Mesodermal cell (in vitro differentiated cells): Measurements from ENCODE around the gene CD2AP.
"Not testable (repeated sequence)": the region's sequence is repeated elsewhere in the genome, so short reads cannot be mapped to it uniquely, and the experiment has no call there.

Source experiments
- H3K27ac ChIP-seq: 2 replicates; pipeline ENCODE4 v1.7.0; 2013; ENCODE audit warnings: mild to moderate bottlenecking, low read depth, low read length, moderate library complexity; ENCODE audit not compliant: severe bottlenecking
- H3K36me3 ChIP-seq: 2 replicates; pipeline ENCODE4 v1.7.1; 2013; ENCODE audit warnings: mild to moderate bottlenecking, low read length, moderate library complexity; ENCODE audit not compliant: control insufficient read depth, insufficient read depth
- H3K4me1 ChIP-seq: one replicate; pipeline ENCODE4 v1.7.1; 2013; ENCODE audit warnings: mild to moderate bottlenecking, low read length; ENCODE audit not compliant: insufficient read depth, control insufficient read depth, poor library complexity, severe bottlenecking
- H3K4me3 ChIP-seq: 2 replicates; pipeline ENCODE4 v1.7.0; 2013; ENCODE audit warnings: low read length, control low read depth, mild to moderate bottlenecking; ENCODE audit not compliant: insufficient read depth, poor library complexity, severe bottlenecking; ENCODE audit errors: extremely low read depth
- H3K9me3 ChIP-seq: 2 replicates; pipeline ENCODE4 v1.7.1; 2013; ENCODE audit warnings: mild to moderate bottlenecking, low read length, moderate library complexity; ENCODE audit not compliant: control insufficient read depth
- WGBS, 2 experiments: methylation state at CpG; one replicate each; pipeline ENCODE4 v1.1.5; 2013; ENCODE audit warnings: missing lambda C conversion rate in 2 of 2; ENCODE audit not compliant: insufficient coverage in 2 of 2; 5-methylcytosine and 5-hydroxymethylcytosine counted together

The CD2AP gene

DNA sequence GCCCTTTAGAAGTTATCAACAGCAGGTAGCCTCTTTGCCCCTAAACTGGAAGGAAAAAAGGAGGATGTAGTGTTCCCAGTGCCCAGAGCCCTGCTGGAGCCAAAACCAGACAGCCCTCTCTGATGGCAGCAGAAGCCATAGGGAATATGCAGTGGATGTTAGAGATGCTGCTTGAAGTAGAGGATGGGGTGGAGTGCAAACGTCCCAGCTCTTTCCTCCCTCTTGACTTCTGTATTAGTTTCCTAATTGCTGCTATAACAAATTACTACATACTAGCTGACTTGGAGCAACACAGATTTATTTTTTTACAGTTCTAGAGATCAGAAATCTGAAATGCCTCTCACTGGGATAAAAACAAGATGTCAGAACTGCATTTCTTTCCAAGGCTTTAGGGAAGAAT is 12.5 kb upstream of the CD2AP start:
- no peak overlapping the region for H3K4me3 ChIP-seq
- no peaks in the 10 kb centered on the region for H3K36me3 ChIP-seq
- H3K27ac ChIP-seq = no peak overlapping the region
- WGBS, 2 experiments = 80% methylated on average over 1 of the region's 1 CpG; no CpG with 5 or more reads in 1 of the 2 experiments
- H3K4me1 ChIP-seq = no peaks in the 10 kb centered on the region
- H3K9me3 ChIP-seq = no peaks in the 10 kb centered on the region

DNA sequence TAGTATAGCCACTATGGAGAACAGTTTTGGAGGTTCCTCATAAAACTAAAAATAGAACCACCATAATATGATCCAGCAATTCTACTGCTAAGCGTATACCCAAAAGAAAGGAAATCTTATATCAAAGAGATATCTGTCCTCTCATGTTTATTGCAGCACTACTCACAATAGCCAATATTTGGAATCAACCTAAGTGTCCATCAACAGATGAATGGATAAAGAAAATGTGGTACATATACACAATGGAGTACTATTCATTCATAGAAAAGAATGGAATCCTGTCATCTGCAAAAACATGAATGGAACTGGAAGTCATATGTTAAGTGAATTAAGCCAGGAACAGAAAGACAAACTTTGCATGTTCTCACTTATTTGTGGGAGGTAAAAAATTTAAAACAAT is 5.7 kb upstream of the CD2AP start:
- no peak overlapping the region for H3K27ac ChIP-seq
- no peaks in the 10 kb centered on the region for H3K4me1 ChIP-seq
- WGBS, 2 experiments = 100% methylated on average over 1 of the region's 1 CpG; no CpG with 5 or more reads in 1 of the 2 experiments
- no peak overlapping the region for H3K4me3 ChIP-seq
- no peaks in the 10 kb centered on the region for H3K36me3 ChIP-seq
- no peaks in the 10 kb centered on the region for H3K9me3 ChIP-seq

DNA sequence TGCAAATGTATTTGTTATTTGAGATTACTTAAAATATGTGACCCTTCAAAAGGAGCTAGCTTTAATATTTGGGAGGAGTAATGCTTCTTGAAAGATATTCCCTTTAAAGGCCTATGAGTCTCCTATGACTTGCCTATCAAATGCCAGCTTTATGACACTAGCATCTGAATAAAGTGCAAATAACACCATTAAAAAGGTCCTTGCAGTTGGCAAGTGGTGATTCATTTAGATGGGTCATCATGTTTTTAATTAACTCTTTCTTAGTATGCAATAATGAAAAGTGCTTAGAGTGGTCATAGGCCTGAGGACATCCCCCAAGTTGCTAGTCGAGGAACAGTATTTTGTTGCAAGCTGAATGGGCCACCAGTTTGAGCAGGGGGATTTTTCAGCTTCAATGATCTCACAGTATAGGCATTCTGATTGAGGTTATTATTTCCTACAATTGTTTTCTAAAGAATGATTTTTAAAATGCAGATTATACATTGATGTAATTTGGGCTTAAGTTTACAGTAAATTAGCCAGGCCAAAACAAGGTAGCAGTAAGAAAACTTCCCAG is 3.7 kb upstream of the CD2AP start:
- Histone ChIP-seq H3K4me3 (no peak overlapping the region), H3K4me1 (no peaks in the 10 kb centered on the region), H3K9me3 (no peaks in the 10 kb centered on the region), H3K36me3 (no peaks in the 10 kb centered on the region), H3K27ac (no peak overlapping the region)
- 63 to 88% methylated on average over 1 of the region's 1 CpG for WGBS, 2 experiments

DNA sequence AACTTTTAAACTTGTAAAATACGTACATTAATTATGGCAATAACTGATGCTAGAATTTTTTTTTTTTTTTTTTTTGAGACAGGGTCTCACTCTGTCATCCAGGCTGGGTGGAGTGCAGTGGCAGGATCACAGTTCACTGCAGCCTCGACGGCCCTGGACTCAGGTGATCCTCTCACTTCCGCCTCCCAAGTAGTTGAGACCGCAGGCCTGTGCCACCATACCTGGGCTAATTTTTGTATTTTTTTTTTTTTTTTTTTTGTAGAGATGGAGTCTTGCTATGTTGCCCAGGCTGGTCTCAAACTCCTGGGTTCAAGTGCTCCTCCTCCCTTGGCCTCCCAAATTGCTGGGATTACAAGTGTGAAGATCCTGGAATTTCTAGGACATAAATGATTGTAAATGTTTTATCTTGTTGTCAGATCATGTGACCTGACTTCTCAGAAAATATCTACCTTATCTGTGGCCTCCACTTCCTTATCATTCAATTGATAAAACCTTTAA is 2.2 kb upstream of the CD2AP start:
- Histone ChIP-seq H3K4me3 (no peak overlapping the region), H3K27ac (no peak overlapping the region), H3K4me1 (peaks cover 2% of the 10 kb centered on the region), H3K36me3 (no peaks in the 10 kb centered on the region), H3K9me3 (no peaks in the 10 kb centered on the region)
- WGBS, 2 experiments = 100% methylated on average over 2 of the region's 5 CpGs; no CpG with 5 or more reads in 1 of the 2 experiments

DNA sequence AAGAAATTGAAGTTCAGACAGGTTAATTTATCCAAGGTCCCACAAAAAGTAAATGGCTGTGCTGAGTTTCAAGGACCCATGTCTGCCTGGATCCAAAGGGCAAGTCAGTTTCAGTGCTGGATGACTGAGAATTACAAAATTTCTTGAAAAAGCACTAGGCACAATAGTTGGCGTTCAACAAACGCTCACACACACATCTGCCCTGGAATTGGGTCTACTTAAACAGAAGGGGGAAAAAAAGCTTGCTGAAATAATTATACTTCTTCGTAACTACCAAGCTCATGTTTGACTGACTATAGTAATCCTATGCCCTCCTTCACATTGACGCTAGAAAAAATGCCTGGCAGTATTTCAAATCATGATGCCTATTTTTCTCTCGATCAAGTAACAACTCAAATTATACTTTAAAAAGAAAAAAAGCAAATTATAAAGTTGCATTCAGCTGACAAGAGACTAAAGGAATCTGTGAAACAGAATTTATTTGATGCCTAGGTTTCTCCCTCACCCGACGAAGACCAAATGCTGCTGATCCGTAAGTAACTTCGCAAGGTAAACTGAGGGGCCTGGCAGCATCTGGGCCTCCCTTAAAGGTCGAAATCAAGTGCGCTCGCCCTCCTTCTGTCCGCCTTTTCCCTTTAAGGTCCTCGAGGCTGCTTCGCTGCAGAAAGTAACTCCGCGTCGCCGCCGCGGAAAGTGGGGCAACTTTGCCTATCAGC is 650 bp upstream of the CD2AP start:
- peaks cover 8% of the 10 kb centered on the region for H3K4me1 ChIP-seq
- no peak overlapping the region for H3K27ac ChIP-seq
- no peaks in the 10 kb centered on the region for H3K9me3 ChIP-seq
- H3K36me3 ChIP-seq = no peaks in the 10 kb centered on the region
- WGBS, 2 experiments = 3 to 6% methylated on average over 15 to 17 of the region's 21 CpGs
- H3K4me3 ChIP-seq = peak overlapping the region; percentile 95

DNA sequence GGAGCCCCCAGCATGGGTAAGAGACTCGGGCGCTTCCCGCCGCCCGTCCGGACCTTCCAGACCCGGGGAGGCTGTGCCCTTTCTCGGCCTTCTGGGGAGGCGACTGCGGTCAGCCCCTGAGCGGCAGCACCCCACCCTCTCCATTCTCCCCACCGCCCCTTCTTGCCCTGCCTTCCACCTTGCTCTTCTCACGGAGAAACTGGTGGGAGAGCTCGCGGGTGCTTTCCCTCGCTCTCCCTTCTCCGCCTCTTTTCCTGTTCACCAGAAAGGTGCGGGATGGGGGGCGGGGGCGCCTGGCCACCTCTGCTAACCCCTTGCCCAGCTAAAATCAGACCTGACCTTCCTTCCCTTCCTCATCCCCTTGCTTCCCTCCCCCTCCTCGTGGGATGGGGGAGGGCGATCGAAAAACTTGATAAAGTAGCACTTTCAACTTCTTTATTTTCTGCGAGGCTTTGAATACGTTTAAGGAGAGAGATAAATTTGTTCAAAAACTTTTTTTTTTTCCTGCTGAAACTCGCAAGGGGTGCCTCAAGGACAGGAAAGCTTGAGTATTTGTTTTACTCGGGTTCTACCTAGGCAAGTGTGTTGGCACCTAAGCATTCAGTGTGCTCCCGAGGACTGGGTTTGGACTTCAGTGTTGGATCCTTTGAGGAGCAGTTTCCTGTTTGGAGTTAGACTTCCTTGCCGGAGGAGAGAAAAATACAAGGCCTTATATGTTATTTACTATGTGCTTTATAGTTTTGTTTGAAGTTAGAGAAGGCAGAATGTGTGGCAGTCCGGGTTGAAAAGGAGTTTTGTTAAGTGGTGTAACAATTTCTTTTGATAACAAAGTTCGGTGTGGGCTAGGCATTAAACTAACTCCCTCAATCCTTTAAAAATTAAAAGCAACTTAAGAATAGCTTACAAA is 897 bp downstream of the CD2AP start:
- H3K27ac ChIP-seq = peak overlapping the region; percentile 90
- no peaks in the 10 kb centered on the region for H3K36me3 ChIP-seq
- WGBS, 2 experiments = 0% methylated on average over 6 to 9 of the region's 31 CpGs
- peaks cover 17% of the 10 kb centered on the region for H3K4me1 ChIP-seq
- H3K4me3 ChIP-seq = peak overlapping the region; percentile 95
- no peaks in the 10 kb centered on the region for H3K9me3 ChIP-seq

DNA sequence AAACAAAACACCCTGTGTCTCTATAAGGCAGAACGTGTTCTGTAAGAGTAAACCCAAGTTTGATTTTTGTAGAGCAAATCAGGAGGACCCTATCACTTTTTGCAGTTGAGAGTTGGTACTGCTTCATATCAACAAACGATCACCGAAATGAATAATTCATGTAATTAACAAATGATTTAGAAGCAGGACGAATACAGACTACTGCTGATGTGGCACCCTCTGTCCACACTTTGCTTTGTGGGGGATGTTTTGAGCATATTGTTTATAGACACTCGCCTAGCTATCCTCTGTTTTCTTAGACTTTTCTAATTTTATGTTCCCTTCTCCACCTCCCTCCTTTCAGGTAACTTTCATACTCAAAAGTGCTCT is 1.5 kb downstream of the CD2AP start:
- H3K27ac ChIP-seq = peak overlapping the region; percentile 90
- WGBS, 2 experiments = no CpG with 5 or more reads among the region's 5 CpGs

DNA sequence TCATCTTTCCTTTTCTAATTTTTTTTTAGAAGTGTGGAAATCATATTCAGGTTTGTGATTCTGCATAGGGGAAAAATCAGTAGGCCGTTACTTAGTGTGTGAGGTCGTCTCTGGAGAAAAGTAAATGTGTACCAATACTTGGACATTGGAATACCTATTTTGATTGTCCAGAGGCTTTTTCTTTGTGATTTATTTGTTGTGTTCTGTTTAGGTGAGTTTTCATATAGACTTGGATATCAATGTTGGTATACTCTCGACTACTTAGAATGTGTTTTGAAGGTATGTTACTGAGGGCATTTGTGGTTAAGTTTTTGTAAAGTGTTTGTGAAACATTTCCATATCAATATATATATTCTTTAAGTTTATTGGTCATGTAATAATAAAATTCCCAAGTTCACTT is 2.3 kb downstream of the CD2AP start:
- WGBS, 2 experiments = 61 to 69% methylated on average over 2 of the region's 3 CpGs
- H3K4me1 ChIP-seq = peaks cover 30% of the 10 kb centered on the region
- no peaks in the 10 kb centered on the region for H3K9me3 ChIP-seq
- H3K36me3 ChIP-seq = no peaks in the 10 kb centered on the region
- H3K4me3 ChIP-seq = peak overlapping the region; percentile 95
- H3K27ac ChIP-seq = no peak overlapping the region

More for the DNA sequence above, 1.5 kb downstream of the CD2AP start:
- Histone ChIP-seq H3K9me3 (no peaks in the 10 kb centered on the region), H3K4me1 (peaks cover 23% of the 10 kb centered on the region), H3K36me3 (no peaks in the 10 kb centered on the region), H3K4me3 (peak overlapping the region; percentile 95)

DNA sequence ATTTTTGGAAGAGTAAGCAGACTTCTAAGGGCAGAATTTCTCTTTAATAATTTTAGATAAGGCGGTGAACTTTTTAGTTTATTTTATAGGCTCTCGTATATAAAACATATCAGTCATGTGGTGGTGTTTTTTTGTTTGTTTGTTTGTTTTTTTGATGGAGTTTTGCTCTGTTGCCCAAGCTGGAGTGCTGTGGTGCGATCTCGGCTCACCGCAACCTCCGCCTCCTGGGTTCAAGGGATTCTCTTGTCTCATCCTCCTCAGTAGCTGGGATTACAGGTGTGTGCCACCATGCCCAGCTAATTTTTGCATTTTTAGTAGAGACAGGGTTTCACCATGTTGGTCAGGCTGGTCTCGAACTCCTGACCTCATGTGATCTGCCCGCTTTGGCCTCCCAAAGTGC is 3.6 kb downstream of the CD2AP start:
- not testable (repeated sequence) for H3K4me3 ChIP-seq, H3K9me3 ChIP-seq, H3K36me3 ChIP-seq, H3K27ac ChIP-seq
- H3K4me1 ChIP-seq = peaks cover 34% of the 10 kb centered on the region
- 94 to 97% methylated on average over 3 to 6 of the region's 8 CpGs for WGBS, 2 experiments

DNA sequence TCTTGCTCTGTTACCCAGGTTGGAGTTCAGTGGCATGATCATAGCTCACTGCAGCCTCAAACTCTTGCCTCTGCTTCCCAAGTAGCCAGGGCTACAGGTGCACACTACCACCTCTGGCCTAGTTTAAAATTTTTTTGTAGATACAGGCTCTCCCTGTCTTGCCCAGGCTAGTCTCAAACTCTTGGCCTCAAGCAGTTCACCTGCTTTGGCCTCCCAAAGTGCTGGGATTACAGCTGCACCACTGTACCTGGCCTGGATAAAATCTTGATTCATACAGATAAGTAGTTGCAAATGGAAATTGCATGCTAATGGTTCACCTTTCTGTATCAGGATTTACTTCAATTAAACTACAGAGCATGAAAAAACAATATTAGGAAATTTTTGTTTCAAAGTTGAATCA is 4.2 kb downstream of the CD2AP start:
- H3K4me3 ChIP-seq = no peak overlapping the region
- peaks cover 5% of the 10 kb centered on the region for H3K36me3 ChIP-seq
- H3K4me1 ChIP-seq = peaks cover 34% of the 10 kb centered on the region
- H3K27ac ChIP-seq = no peak overlapping the region
- H3K9me3 ChIP-seq = no peaks in the 10 kb centered on the region

DNA sequence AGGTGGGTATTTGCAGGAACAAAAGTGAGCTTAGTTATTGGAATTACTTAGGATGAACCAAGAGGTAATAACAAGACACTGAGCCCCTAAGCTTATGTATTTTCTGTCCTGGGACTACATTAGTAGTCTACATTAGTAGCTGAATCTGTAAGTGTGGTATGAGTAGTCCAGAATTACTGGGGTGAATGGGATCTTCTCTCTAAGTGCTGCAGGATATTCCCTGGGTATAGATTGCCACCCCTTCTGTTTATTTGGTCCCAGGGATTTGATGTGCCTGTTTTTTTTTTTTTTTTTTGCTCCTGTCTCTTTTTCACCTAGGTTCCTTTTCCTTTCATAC is 5.9 kb downstream of the CD2AP start:
- Histone ChIP-seq H3K27ac (no peak overlapping the region), H3K4me3 (no peak overlapping the region)

More for the DNA sequence above, 5.9 kb downstream of the CD2AP start:
- Histone ChIP-seq H3K9me3 (no peaks in the 10 kb centered on the region), H3K36me3 (peaks cover 5% of the 10 kb centered on the region), H3K4me1 (peaks cover 34% of the 10 kb centered on the region)
